ENCODE measurements around the gene PRRX2. TPM values are rescaled to one million over a fixed set of nuclear protein-coding genes. Genes with fewer than 3 reads are reported as not detected.

PRRX2 gene
- total and polyA plus RNA-seq, 2 of the 13 experiments (the other 11 are each of a cell fraction or from before 2014, with no cell fraction given), result 0.05 TPM; not detected in 1

GRCh38 chr9:129641750-129642585 is 23.5 kb upstream of the PRRX2 start, which contains the start of gene ASB6 (continued):
- 0 out of 2 replicates have a peak, but pooled peaks have one; percentile 32 for TF ChIP-seq ZNF672 (CRISPR knock-in tag; IDR thresholded peaks at IDR 0.05)
- peak; percentile 78; the same call in 1 of the 2 replicates for TF ChIP-seq NFKBIZ (CRISPR knock-in tag; IDR thresholded peaks at IDR 0.05)
- TF ChIP-seq ZNF264 (CRISPR knock-in tag; IDR thresholded peaks at IDR 0.05), result 0 out of 2 replicates have a peak, but pooled peaks have one; percentile 51
- TF ChIP-seq IRF2 (CRISPR knock-in tag; IDR thresholded peaks at IDR 0.05), result peak; percentile 87
- TF ChIP-seq HNRNPUL1 (IDR thresholded peaks at IDR 0.05; ENCODE audit: low read depth, low read length), result no peak; the same call in 1 of the 2 replicates
- TF ChIP-seq TBP (CRISPR knock-in tag; IDR thresholded peaks at IDR 0.05), result no peak
- TF ChIP-seq PHF20 (CRISPR knock-in tag; IDR thresholded peaks at IDR 0.05), result peak; percentile 95
- TF ChIP-seq ZBTB2 (CRISPR knock-in tag; IDR thresholded peaks at IDR 0.05; ENCODE audit: low read depth), result peak; percentile 90
- peak; percentile 99 for TF ChIP-seq SPEN (CRISPR knock-in tag; IDR thresholded peaks at IDR 0.05; ENCODE audit: low read depth)
- no peak for TF ChIP-seq NONO (IDR thresholded peaks at IDR 0.05)
- TF ChIP-seq NONO (CRISPR knock-in tag; conservative IDR thresholded peaks at IDR 0.05), result peak; percentile 98
- TF ChIP-seq GATA4 (IDR thresholded peaks at IDR 0.05; ENCODE audit: borderline replicate concordance, low read depth), result no peak
- TF ChIP-seq SOX13 (IDR thresholded peaks at IDR 0.05), result no peak
- peak in 1 of 2 experiments; percentile 55; a peak in 1 of 4 replicates for TF ChIP-seq SOX13 (CRISPR knock-in tag; conservative IDR thresholded peaks at IDR 0.05 in 1 of 2, IDR thresholded peaks at IDR 0.05 in 1 of 2)
- 0 out of 2 replicates have a peak, but pooled peaks have one; percentile 58 for TF ChIP-seq PRDM15 (CRISPR knock-in tag; IDR thresholded peaks at IDR 0.05)
- no peak; the same call in none of the 2 replicates for TF ChIP-seq ZNF121 (CRISPR knock-in tag; IDR thresholded peaks at IDR 0.05)
- peak; percentile 76; the same call in 1 of the 2 replicates for TF ChIP-seq ZNF704 (CRISPR knock-in tag; IDR thresholded peaks at IDR 0.05; ENCODE audit: borderline replicate concordance)
- TF ChIP-seq ZNF180 (CRISPR knock-in tag; IDR thresholded peaks at IDR 0.05; ENCODE audit: borderline replicate concordance, low read depth), result no peak
- peak; percentile 90 for TF ChIP-seq BORCS8-MEF2B (CRISPR knock-in tag; IDR thresholded peaks at IDR 0.05)
- TF ChIP-seq ZNF350 (CRISPR knock-in tag; IDR thresholded peaks at IDR 0.05; ENCODE audit: borderline replicate concordance, low read depth), result peak; percentile 61; the same call in 1 of the 2 replicates
- peak; percentile 61; the same call in 1 of the 2 replicates for TF ChIP-seq SIN3B (IDR thresholded peaks at IDR 0.05; ENCODE audit: low read length)
- TF ChIP-seq IKZF5 (CRISPR knock-in tag; IDR thresholded peaks at IDR 0.05), result peak; percentile 97

Data from HepG2 (cell line).